ENCODE results near the gene TCAIM. TPM values are rescaled to one million over a fixed set of nuclear protein-coding genes. Genes with fewer than 3 reads are reported as not detected.

Gene TCAIM
- total RNA-seq, 2 experiments from 2014 or later, result 14.8 to 17.0 TPM

DNA sequence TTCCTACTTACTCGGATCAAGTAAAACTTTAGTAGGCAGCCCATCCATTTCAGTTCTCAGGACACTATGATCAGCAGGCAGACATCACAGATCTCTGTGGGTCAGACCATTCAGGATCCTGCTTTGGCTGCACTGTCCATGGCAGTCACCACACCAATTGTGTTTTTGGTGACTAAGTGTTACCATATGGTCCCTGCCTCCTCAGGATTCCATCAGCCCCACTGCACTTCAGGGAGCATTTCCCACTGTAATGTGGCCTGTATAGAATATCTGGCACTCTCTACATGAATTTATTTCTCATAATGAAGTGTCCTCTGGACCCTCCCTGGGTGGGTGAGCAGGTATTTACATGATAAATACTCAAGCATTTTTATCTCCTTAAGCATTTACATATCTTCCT lies 97.6 kb downstream of the TCAIM start:
- Mint-ChIP-seq H3K4me1 (peaks cover 20% of the 10 kb centered on the region), H3K4me3 (no peak overlapping the region), H3K27me3 (no peaks in the 10 kb centered on the region), H3K9me3 (ENCODE audit: low read depth) (no peaks in the 10 kb centered on the region), H3K36me3 (ENCODE audit: low read depth) (peaks cover 5% of the 10 kb centered on the region), H3K27ac (no peak overlapping the region)
- intact Hi-C loops (cut with DNase I, micrococcal nuclease), result no loop called here
- DNase-seq (no peak), ATAC-seq (no peak)
- ChIA-PET CTCF (no interaction called here), POLR2A (no interaction called here)

- DNase-seq (no peak), ATAC-seq (no peak)
- CTCF ChIA-PET, result no interaction called here
- H3K27me3 Mint-ChIP-seq, result no peaks in the 10 kb centered on the region
- POLR2A ChIA-PET, result no interaction called here
- H3K9me3 Mint-ChIP-seq (ENCODE audit: low read depth), result no peaks in the 10 kb centered on the region
- no peak overlapping the region for H3K4me3 Mint-ChIP-seq
- intact Hi-C loops (cut with DNase I, micrococcal nuclease), result loop anchor here in 1 of 2 experiments (2.0 kb wide), 1 partner anchor 39 kb away; the partner anchor contains the start of gene ZNF445
- H3K4me1 Mint-ChIP-seq, result peaks cover 37% of the 10 kb centered on the region
- no peak overlapping the region for H3K27ac Mint-ChIP-seq
- H3K36me3 Mint-ChIP-seq (ENCODE audit: low read depth), result peaks cover 17% of the 10 kb centered on the region
Observed at GRCh38 chr3:44437800-44438199, 99.2 kb downstream of the TCAIM start.

DNA sequence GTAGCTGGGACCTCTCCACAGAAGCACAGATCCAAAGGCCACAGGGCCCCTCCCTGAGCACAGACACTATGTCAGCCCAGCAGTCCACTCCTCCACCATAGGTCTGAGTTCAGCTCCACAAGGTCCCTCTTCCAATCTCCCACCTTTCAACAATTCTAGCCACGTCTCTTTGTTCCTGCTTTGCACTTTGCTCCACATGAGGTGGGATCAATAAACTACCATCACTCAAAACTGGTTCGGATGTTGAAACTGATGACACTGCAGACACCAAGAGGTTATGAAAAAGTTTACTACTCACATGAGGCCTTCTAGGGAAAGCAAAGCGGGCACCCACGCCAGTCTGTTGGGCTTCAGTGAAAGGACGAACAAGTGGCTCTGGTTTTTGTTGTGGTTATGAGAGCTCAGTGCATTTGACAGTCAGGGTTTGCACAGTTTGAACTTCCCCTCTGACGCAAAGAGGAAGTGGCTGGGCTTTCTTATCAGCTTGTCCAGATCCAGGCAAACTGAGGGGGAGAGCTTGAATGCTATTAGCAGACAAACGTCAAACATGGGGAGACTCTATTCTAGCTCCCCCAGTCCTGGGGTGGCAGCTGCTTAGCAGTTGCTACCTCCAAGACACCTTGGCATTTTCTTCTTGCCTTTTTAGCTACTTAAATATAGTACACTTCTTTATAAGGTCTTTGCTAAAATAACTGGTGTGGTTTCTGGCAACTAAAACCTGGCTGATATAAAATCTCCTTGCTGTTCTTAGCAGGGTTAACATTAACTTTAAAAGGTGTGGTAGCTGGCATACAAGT lies 101.1 kb downstream of the TCAIM start:
- Mint-ChIP-seq H3K4me1 (peaks cover 43% of the 10 kb centered on the region), H3K9me3 (ENCODE audit: low read depth) (no peaks in the 10 kb centered on the region)
- POLR2A ChIA-PET, result interaction anchor here (0.5 to 1.2 kb wide), 4 partner anchors 15 to 101 kb away, joined by 3 to 6 read pairs (median 3); partner anchors contain the start of gene TCAIM

GRCh38 chr3:44442596-44443309 lies 104.2 kb downstream of the TCAIM start:
- peaks cover 43% of the 10 kb centered on the region for H3K4me1 Mint-ChIP-seq
- CTCF ChIA-PET, result no interaction called here
- POLR2A ChIA-PET, result no interaction called here
- no peak overlapping the region for H3K4me3 Mint-ChIP-seq
- H3K9me3 Mint-ChIP-seq (ENCODE audit: low read depth), result peaks cover 10% of the 10 kb centered on the region
- peaks cover 53% of the 10 kb centered on the region for H3K36me3 Mint-ChIP-seq (ENCODE audit: low read depth)
- no peaks in the 10 kb centered on the region for H3K27me3 Mint-ChIP-seq
- H3K27ac Mint-ChIP-seq, result peak overlapping the region; percentile 70
- ATAC-seq, result no peak
- intact Hi-C loops (cut with DNase I, micrococcal nuclease), result no loop called here
- peak; percentile 50 for DNase-seq

More for the DNA sequence above, 101.1 kb downstream of the TCAIM start:
- Mint-ChIP-seq H3K27ac (peak overlapping the region; percentile 97), H3K36me3 (ENCODE audit: low read depth) (peaks cover 25% of the 10 kb centered on the region), H3K4me3 (peak overlapping the region; percentile 58), H3K27me3 (no peaks in the 10 kb centered on the region)
- CTCF ChIA-PET, result interaction anchor here (0.7 to 1.4 kb wide), 4 partner anchors 12 to 72 kb away, joined by 3 to 4 read pairs (median 3); no protein-coding TSS in a partner anchor
- DNase-seq (peak; percentile 86), ATAC-seq (peak; percentile 88)
- intact Hi-C loops (cut with DNase I, micrococcal nuclease), result loop anchor here (1.0 to 2.0 kb wide), 5 partner anchors 29 to 101 kb away; partner anchors contain the start of genes ZNF445 (in 2 of the 2) and TCAIM (in 1 of the 2)

- ATAC-seq (no peak), DNase-seq (no peak)
- no peaks in the 10 kb centered on the region for H3K27me3 Mint-ChIP-seq
- H3K4me3 Mint-ChIP-seq, result no peak overlapping the region
- ChIA-PET CTCF (no interaction called here), POLR2A (no interaction called here)
- peaks cover 22% of the 10 kb centered on the region for H3K9me3 Mint-ChIP-seq (ENCODE audit: low read depth)
- intact Hi-C loops (cut with DNase I, micrococcal nuclease), result no loop called here
- H3K36me3 Mint-ChIP-seq (ENCODE audit: low read depth), result peaks cover 66% of the 10 kb centered on the region
- peak overlapping the region; percentile 33 for H3K27ac Mint-ChIP-seq
- H3K4me1 Mint-ChIP-seq, result peaks cover 37% of the 10 kb centered on the region
Observed at GRCh38 chr3:44444437-44444836, 105.9 kb downstream of the TCAIM start.

- Mint-ChIP-seq H3K9me3 (ENCODE audit: low read depth) (peaks cover 22% of the 10 kb centered on the region), H3K4me3 (no peak overlapping the region), H3K36me3 (ENCODE audit: low read depth) (peaks cover 70% of the 10 kb centered on the region), H3K27me3 (no peaks in the 10 kb centered on the region), H3K27ac (no peak overlapping the region), H3K4me1 (peaks cover 31% of the 10 kb centered on the region)
- no peak for DNase-seq
- POLR2A ChIA-PET, result no interaction called here
- CTCF ChIA-PET, result no interaction called here
- ATAC-seq, result no peak
- intact Hi-C loops (cut with DNase I, micrococcal nuclease), result no loop called here
Observed at GRCh38 chr3:44444896-44445691, 106.5 kb downstream of the TCAIM start.

GRCh38 chr3:44445786-44446185 lies 107.2 kb downstream of the TCAIM start:
- Mint-ChIP-seq H3K4me1 (peaks cover 24% of the 10 kb centered on the region), H3K4me3 (no peak overlapping the region), H3K36me3 (ENCODE audit: low read depth) (peaks cover 77% of the 10 kb centered on the region), H3K9me3 (ENCODE audit: low read depth) (peaks cover 22% of the 10 kb centered on the region), H3K27me3 (no peaks in the 10 kb centered on the region), H3K27ac (no peak overlapping the region)
- intact Hi-C loops (cut with DNase I, micrococcal nuclease), result no loop called here
- no peak for ATAC-seq
- no peak for DNase-seq
- CTCF ChIA-PET, result no interaction called here
- POLR2A ChIA-PET, result no interaction called here

DNA sequence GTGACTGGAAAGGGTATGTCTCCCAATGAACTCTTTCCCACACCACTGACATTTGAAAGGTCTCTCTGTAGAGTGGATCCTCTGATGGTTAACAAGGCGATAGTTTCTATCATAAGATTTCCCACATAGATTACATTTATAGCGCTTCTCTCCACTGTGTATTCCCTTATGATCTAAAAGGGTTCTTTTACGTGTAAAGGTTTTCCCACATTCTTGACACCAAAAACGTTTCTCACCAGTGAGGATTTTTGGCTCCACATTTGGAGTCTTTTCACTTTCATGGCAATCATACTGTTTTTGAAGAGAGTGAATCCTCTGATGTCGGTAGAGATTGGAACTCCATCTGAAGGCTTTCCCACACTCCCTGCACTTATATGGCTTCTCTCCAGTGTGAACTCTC lies 108.4 kb downstream of the TCAIM start:
- intact Hi-C loops (cut with DNase I, micrococcal nuclease), result no loop called here
- H3K27me3 Mint-ChIP-seq, result no peaks in the 10 kb centered on the region
- ChIA-PET CTCF (no interaction called here), POLR2A (no interaction called here)
- peaks cover 80% of the 10 kb centered on the region for H3K36me3 Mint-ChIP-seq (ENCODE audit: low read depth)
- H3K4me3 Mint-ChIP-seq, result no peak overlapping the region
- H3K4me1 Mint-ChIP-seq, result peaks cover 15% of the 10 kb centered on the region
- ATAC-seq (no peak), DNase-seq (no peak)
- H3K27ac Mint-ChIP-seq, result no peak overlapping the region
- peaks cover 22% of the 10 kb centered on the region for H3K9me3 Mint-ChIP-seq (ENCODE audit: low read depth)

DNA sequence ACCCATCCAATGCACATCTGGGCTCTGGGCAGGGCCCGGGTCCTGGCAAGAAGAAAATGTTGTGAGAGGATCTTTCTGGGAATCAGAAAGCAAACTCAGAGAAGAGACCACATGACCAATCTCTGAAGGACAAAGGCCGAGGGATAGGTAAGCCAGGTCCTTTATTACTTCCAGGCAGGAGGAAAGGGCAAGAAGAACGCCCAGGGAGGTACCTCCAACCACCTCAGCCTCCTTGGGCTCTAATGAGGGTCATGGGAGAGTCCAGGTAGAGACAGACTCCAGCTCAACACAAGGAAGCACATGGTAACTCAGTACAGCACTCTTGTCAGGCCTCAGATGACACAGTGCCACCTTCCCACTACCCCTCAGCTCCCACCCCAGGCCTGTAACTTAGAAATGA lies 112.9 kb downstream of the TCAIM start:
- POLR2A ChIA-PET, result no interaction called here
- no peak for ATAC-seq
- no peaks in the 10 kb centered on the region for H3K4me1 Mint-ChIP-seq
- no peak for DNase-seq
- no peak overlapping the region for H3K4me3 Mint-ChIP-seq
- no peak overlapping the region for H3K27ac Mint-ChIP-seq
- intact Hi-C loops (cut with DNase I, micrococcal nuclease), result no loop called here
- H3K9me3 Mint-ChIP-seq (ENCODE audit: low read depth), result peaks cover 22% of the 10 kb centered on the region
- peaks cover 64% of the 10 kb centered on the region for H3K36me3 Mint-ChIP-seq (ENCODE audit: low read depth)
- no peaks in the 10 kb centered on the region for H3K27me3 Mint-ChIP-seq
- CTCF ChIA-PET, result interaction anchor here (1.3 kb wide), 1 partner anchor 12 kb away, joined by 3 read pairs; no protein-coding TSS in a partner anchor

- H3K36me3 Mint-ChIP-seq (ENCODE audit: low read depth), result peaks cover 52% of the 10 kb centered on the region
- peaks cover under 1% of the 10 kb centered on the region for H3K9me3 Mint-ChIP-seq (ENCODE audit: low read depth)
- no peaks in the 10 kb centered on the region for H3K4me1 Mint-ChIP-seq
- ATAC-seq, result no peak
- ChIA-PET CTCF (no interaction called here), POLR2A (interaction anchor here (0.6 kb wide), 1 partner anchor 15 kb away, joined by 3 read pairs; no protein-coding TSS in a partner anchor)
- H3K27ac Mint-ChIP-seq, result no peak overlapping the region
- no peaks in the 10 kb centered on the region for H3K27me3 Mint-ChIP-seq
- DNase-seq, result no peak
- H3K4me3 Mint-ChIP-seq, result no peak overlapping the region
- intact Hi-C loops (cut with DNase I, micrococcal nuclease), result no loop called here
Observed at GRCh38 chr3:44454258-44454657, 115.7 kb downstream of the TCAIM start.

DNA sequence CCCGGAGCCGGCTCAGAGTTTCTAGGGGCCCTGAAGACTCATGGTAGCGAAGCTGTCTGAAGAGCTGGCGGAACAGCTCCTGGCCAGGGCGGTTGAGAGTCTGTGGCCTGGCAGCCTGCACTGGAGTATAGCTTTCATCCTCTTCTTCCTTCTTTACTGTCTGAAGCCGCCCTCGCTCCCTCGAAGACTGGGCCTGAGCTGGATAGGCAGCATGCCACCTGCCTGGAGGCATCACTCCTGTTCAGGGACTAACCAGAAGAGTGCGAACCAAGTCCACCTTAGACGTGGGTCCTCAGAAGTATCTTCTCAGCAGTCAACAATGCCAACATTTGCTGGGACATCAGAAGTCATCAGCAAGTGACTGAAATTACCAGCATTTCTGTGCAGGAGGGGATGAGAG lies 116.8 kb downstream of the TCAIM start:
- H3K27me3 Mint-ChIP-seq, result no peaks in the 10 kb centered on the region
- DNase-seq (no peak), ATAC-seq (no peak)
- no peaks in the 10 kb centered on the region for H3K4me1 Mint-ChIP-seq
- ChIA-PET CTCF (no interaction called here), POLR2A (no interaction called here)
- intact Hi-C loops (cut with DNase I, micrococcal nuclease), result no loop called here
- H3K27ac Mint-ChIP-seq, result no peak overlapping the region
- peaks cover 52% of the 10 kb centered on the region for H3K36me3 Mint-ChIP-seq (ENCODE audit: low read depth)
- H3K4me3 Mint-ChIP-seq, result no peak overlapping the region
- peaks cover 8% of the 10 kb centered on the region for H3K9me3 Mint-ChIP-seq (ENCODE audit: low read depth)

Data from activated CD4-positive, alpha-beta T cell treated with anti-CD3 and anti-CD28 coated beads for 36 hours (primary cell).